MCF 10A (cell line): ENCODE data around the gene TENT4A. TPM values are rescaled to one million over a fixed set of nuclear protein-coding genes. Genes with fewer than 3 reads are reported as not detected.

Experiments
- BruUV-seq: library from RNA; stranded (reverse); fragments of 400-500 nt; replicated peaks from 2 replicates; lab custom pipeline; 2021; lab: Mats Ljungman, UMichigan
- CTCF ChIA-PET: fragments of 300-600 bp; sonication (Branson Sonifier 250); formaldehyde crosslinking; extraction: SDS; loops from one replicate; lab custom pipeline; 2021; ENCODE audit warnings: antibody characterized with exemption, inconsistent platforms; lab: Yijun Ruan, JAX
- POLR2A ChIA-PET: fragments of 300-600, 350-650 bp; sonication (Branson Sonifier 250); formaldehyde crosslinking; extraction: SDS; loops from one replicate; lab custom pipeline; 2020; ENCODE audit warnings: antibody characterized with exemption, inconsistent platforms; lab: Yijun Ruan, JAX
- DNase-seq: peaks from one replicate; pipeline ENCODE4 v3.0.0-alpha.2; 2018; ENCODE audit not compliant: unreplicated experiment
- H3K27ac Mint-ChIP-seq: one replicate; pipeline ENCODE4 v1.8.0; 2022; ENCODE audit warnings: mild to moderate bottlenecking, low read depth, mixed read lengths; ENCODE audit not compliant: unreplicated experiment
- H3K27me3 Mint-ChIP-seq: one replicate; pipeline ENCODE4 v1.8.0; 2022; ENCODE audit warnings: mixed read lengths; ENCODE audit not compliant: insufficient read depth, unreplicated experiment
- H3K36me3 Mint-ChIP-seq: one replicate; pipeline ENCODE4 v1.8.0; 2022; ENCODE audit warnings: mild to moderate bottlenecking, moderate library complexity, mixed read lengths; ENCODE audit not compliant: insufficient read depth, unreplicated experiment
- H3K4me1 Mint-ChIP-seq: one replicate; pipeline ENCODE4 v1.8.0; 2022; ENCODE audit warnings: mixed read lengths; ENCODE audit not compliant: insufficient read depth, unreplicated experiment
- H3K4me3 Mint-ChIP-seq: one replicate; pipeline ENCODE4 v1.8.0; 2022; ENCODE audit warnings: mild to moderate bottlenecking, moderate library complexity, mixed read lengths; ENCODE audit not compliant: unreplicated experiment
- H3K9me3 Mint-ChIP-seq: one replicate; pipeline ENCODE4 v1.8.0; 2022; ENCODE audit warnings: mixed read lengths; ENCODE audit not compliant: unreplicated experiment
- CTCF ChIP-seq: fragments of 200-600 bp; IDR thresholded peaks from one replicate; pipeline ENCODE4 v1.8.0; 2022; ENCODE audit warnings: antibody characterized with exemption, mild to moderate bottlenecking; ENCODE audit not compliant: unreplicated experiment
- intact Hi-C: fragments of 100-400 bp; cut with micrococcal nuclease; formaldehyde crosslinking; loops from 2 replicates; pipeline ENCODE4 v1.14.1; 2022
- total RNA-seq: library from RNA; stranded (reverse); gene quantifications from 2 replicates; pipeline ENCODE4 v1.2.3, GENCODE V29; 2022

TENT4A gene
- total RNA-seq, 1 experiment from 2014 or later, result 27.6 TPM

GRCh38 chr5:6774721-6775204, 61.5 kb downstream of the TENT4A start:
- POLR2A ChIA-PET, result no interaction called here
- H3K36me3 Mint-ChIP-seq, result no peaks in the 10 kb centered on the region
- CTCF ChIA-PET, result interaction anchor here (0.6 to 3.2 kb wide), 3 partner anchors 9 to 212 kb away, joined by 3 to 15 read pairs (median 3); no protein-coding TSS in a partner anchor
- no peaks in the 10 kb centered on the region for H3K27me3 Mint-ChIP-seq
- intact Hi-C loops, result no loop called here
- no peak overlapping the region for H3K27ac Mint-ChIP-seq
- DNase-seq, result no peak
- no peak overlapping the region for H3K4me3 Mint-ChIP-seq
- no peaks in the 10 kb centered on the region for H3K9me3 Mint-ChIP-seq
- no TSS peak for BruUV-seq
- TF ChIP-seq CTCF, result no peak
- H3K4me1 Mint-ChIP-seq, result no peaks in the 10 kb centered on the region

DNA sequence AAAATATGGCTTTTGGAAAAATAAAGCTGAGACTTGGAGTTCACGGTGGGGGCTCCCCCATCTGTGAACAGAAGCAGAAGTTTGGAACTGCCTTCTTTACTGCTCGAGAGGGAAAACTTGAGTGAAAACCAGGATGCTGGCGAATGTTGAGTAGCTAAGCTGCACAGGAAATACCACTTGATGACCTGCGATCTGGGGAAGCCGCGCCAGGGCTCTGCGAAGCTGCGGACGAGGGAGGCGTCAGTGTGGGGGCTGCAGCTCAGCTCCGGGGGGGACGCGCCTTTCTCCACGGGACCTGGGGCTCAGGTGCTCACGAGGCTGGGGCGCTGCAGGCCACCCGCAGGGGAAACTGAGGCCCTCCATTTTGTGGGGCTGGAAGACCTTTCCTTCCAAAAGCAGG, 62.3 kb downstream of the TENT4A start:
- no peak for TF ChIP-seq CTCF
- BruUV-seq, result no TSS peak
- intact Hi-C loops, result no loop called here
- ChIA-PET CTCF (interaction anchor here (3.2 kb wide), 1 partner anchor 10 kb away, joined by 15 read pairs; no protein-coding TSS in a partner anchor), POLR2A (no interaction called here)
- Mint-ChIP-seq H3K4me1 (no peaks in the 10 kb centered on the region), H3K27me3 (no peaks in the 10 kb centered on the region), H3K9me3 (no peaks in the 10 kb centered on the region), H3K36me3 (no peaks in the 10 kb centered on the region), H3K4me3 (no peak overlapping the region), H3K27ac (no peak overlapping the region)
- no peak for DNase-seq

DNA sequence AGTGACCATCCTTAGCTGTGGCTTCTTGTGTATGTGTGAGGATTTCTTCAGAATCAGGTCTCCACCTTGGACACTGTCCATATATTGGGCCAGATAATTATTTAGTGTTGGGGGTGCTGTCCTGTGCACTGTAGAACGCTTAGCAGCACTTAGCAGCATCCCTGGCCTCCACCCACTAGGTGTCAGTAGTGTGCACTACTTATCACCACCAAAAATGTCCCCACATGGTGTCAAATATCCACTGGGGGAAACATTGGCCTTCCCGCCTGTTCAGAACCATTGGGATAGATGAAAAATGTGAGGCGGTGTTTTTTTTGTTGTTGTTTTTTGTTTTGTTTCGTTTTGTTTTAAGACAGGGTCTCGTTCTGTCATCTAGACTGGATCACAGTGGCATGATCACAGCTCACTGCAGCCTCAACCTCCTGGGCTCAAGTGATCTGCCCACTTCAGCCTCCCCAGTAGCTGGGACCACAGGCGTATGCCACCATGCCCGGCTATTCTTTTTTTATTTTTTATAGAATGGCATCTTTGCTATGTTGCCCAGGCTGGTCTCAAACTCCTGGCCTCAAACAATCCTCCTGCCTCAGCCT, 67.7 kb downstream of the TENT4A start:
- no peak overlapping the region for H3K4me3 Mint-ChIP-seq
- BruUV-seq, result no TSS peak
- no peaks in the 10 kb centered on the region for H3K4me1 Mint-ChIP-seq
- no peak for DNase-seq
- peak; percentile 41 for TF ChIP-seq CTCF
- no peaks in the 10 kb centered on the region for H3K36me3 Mint-ChIP-seq
- no peaks in the 10 kb centered on the region for H3K9me3 Mint-ChIP-seq
- POLR2A ChIA-PET, result interaction anchor here (0.7 kb wide), 1 partner anchor 37 kb away, joined by 3 read pairs; no protein-coding TSS in a partner anchor
- no peak overlapping the region for H3K27ac Mint-ChIP-seq
- no peaks in the 10 kb centered on the region for H3K27me3 Mint-ChIP-seq
- intact Hi-C loops, result no loop called here
- CTCF ChIA-PET, result interaction anchor here (0.6 to 1.2 kb wide), 5 partner anchors 15 to 1677 kb away, joined by 3 to 4 read pairs (median 3); no protein-coding TSS in a partner anchor

GRCh38 chr5:6781716-6782115, 68.5 kb downstream of the TENT4A start:
- CTCF ChIA-PET, result interaction anchor here (0.6 to 1.2 kb wide), 5 partner anchors 16 to 960 kb away, joined by 3 to 4 read pairs (median 3); no protein-coding TSS in a partner anchor
- Mint-ChIP-seq H3K4me1 (no peaks in the 10 kb centered on the region), H3K36me3 (no peaks in the 10 kb centered on the region), H3K9me3 (no peaks in the 10 kb centered on the region), H3K4me3 (no peak overlapping the region), H3K27me3 (no peaks in the 10 kb centered on the region), H3K27ac (no peak overlapping the region)
- TF ChIP-seq CTCF, result no peak
- POLR2A ChIA-PET, result no interaction called here
- BruUV-seq, result no TSS peak
- no peak for DNase-seq
- intact Hi-C loops, result no loop called here
